VCaP (cell line): ENCODE results near the gene ASB18.
"Not testable (repeated sequence)": the region's sequence is repeated elsewhere in the genome, so short reads cannot be mapped to it uniquely, and the experiment has no call there.

Source experiments
- H3K27ac ChIP-seq: fragments of 450-650 bp; 2 replicates; pipeline ENCODE4 v1.5.1; 2017
- TF ChIP-seq, protein P1 (sequence below): fragments of 450-650 bp; conservative IDR thresholded peaks from 2 replicates; pipeline ENCODE4 v1.5.1; 2017; ENCODE audit warnings: mild to moderate bottlenecking, moderate library complexity

Gene ASB18

GRCh38 chr2:236293241-236293810 lies 29.1 kb upstream of the ASB18 start:
- no peak overlapping the region for H3K27ac ChIP-seq
- TF ChIP-seq, protein P1, sequence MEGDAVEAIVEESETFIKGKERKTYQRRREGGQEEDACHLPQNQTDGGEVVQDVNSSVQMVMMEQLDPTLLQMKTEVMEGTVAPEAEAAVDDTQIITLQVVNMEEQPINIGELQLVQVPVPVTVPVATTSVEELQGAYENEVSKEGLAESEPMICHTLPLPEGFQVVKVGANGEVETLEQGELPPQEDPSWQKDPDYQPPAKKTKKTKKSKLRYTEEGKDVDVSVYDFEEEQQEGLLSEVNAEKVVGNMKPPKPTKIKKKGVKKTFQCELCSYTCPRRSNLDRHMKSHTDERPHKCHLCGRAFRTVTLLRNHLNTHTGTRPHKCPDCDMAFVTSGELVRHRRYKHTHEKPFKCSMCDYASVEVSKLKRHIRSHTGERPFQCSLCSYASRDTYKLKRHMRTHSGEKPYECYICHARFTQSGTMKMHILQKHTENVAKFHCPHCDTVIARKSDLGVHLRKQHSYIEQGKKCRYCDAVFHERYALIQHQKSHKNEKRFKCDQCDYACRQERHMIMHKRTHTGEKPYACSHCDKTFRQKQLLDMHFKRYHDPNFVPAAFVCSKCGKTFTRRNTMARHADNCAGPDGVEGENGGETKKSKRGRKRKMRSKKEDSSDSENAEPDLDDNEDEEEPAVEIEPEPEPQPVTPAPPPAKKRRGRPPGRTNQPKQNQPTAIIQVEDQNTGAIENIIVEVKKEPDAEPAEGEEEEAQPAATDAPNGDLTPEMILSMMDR, result no peak

DNA sequence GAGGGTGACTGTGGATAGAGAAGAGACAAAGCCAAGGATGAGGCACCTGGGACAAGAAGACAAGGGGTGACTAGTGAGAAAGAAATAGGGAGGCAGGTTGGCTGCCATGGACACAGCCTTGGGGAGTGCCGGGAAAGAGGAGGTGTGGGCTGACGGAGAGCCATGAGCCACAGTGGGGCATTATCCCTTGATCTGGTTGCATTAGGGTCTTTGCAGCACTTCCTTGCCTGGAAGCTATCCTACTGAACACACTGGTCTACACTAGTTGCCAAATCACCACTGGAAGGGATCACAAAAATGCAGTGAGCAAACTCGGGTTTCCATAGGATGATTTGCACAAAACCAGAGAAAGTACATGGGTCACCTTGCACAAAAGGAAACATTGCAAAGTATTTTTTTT lies 27.7 kb upstream of the ASB18 start:
- TF ChIP-seq, protein P1, result no peak
- no peak overlapping the region for H3K27ac ChIP-seq

GRCh38 chr2:236291476-236291875 lies 27.3 kb upstream of the ASB18 start:
- TF ChIP-seq, protein P1, result no peak

GRCh38 chr2:236290742-236291425 lies 26.7 kb upstream of the ASB18 start:
- TF ChIP-seq, protein P1, result no peak
- no peak overlapping the region for H3K27ac ChIP-seq

More at GRCh38 chr2:236291476-236291875, 27.3 kb upstream of the ASB18 start:
- H3K27ac ChIP-seq, result no peak overlapping the region

GRCh38 chr2:236289766-236290462 lies 25.7 kb upstream of the ASB18 start:
- no peak overlapping the region for H3K27ac ChIP-seq
- TF ChIP-seq, protein P1, result no peak

DNA sequence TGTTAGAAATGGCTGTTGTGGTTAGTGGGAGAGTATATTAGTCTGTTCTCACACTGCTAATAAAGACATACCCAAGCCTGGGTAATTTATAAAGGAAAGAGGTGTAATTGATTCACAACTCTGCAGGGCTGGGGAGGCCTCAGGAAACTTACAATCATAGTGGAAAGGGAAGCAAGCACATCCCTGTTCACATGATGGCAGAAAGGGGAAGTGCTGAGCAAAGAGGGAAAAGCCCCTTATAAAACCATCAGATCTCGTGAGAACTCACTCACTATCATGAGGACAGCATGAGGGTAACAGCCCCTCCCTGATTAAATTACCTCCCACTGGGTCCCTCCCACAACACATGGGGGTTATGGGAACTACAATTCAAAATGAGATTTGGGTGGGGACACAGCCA lies 24.2 kb upstream of the ASB18 start:
- not testable (repeated sequence) for H3K27ac ChIP-seq

DNA sequence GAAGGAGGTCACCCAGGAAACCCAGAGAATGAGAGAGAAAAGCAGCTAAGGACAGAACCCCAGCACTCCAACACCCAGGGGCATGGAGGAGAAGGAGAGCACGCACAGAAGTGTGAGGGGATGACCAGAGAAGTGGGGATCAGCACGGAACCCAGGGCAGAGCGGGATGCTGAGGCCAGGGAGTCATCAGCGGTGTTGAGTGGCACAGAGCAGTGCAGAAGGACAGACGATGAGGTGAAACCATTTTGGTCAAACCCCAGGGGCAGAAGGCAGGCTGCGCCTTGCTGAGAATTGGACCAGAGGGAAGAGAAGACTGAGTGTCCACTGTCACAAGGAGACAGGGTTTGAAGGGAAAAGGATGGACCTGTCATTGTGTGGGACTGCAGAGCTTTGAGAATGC lies 23.4 kb upstream of the ASB18 start:
- H3K27ac ChIP-seq, result no peak overlapping the region
- TF ChIP-seq, protein P1, result no peak
